Activated CD4-positive, alpha-beta memory T cell treated with anti-CD3 and anti-CD28 coated beads, Interleukin-2, amount 10 ng/mL, durations not matched to agents 7 days and 5 days (primary cell): Measurements from ENCODE around the gene PYGM. TPM values are rescaled to one million over a fixed set of nuclear protein-coding genes. Genes with fewer than 3 reads are reported as not detected.
"Not testable (repeated sequence)": the region's sequence is repeated elsewhere in the genome, so short reads cannot be mapped to it uniquely, and the experiment has no call there.

Experiments
- CTCF ChIA-PET: fragments of 350-600 bp; sonication (Branson Sonifier 250); formaldehyde crosslinking; loops from one replicate; lab custom pipeline; 2021; ENCODE audit warnings: antibody characterized with exemption, inconsistent platforms; lab: Charles Lee
- POLR2A ChIA-PET: fragments of 350-600 bp; sonication (Branson Sonifier 250); formaldehyde crosslinking; loops from one replicate; lab custom pipeline; 2021; ENCODE audit warnings: antibody characterized with exemption; lab: Charles Lee
- DNase-seq: peaks from one replicate; pipeline ENCODE4 v3.0.0-alpha.2; 2020
- H3K27ac Mint-ChIP-seq: one replicate; pipeline ENCODE4 v1.8.0; 2021; ENCODE audit warnings: mild to moderate bottlenecking, mixed read lengths
- H3K27me3 Mint-ChIP-seq: one replicate; pipeline ENCODE4 v1.8.0; 2021; ENCODE audit warnings: mixed read lengths
- H3K36me3 Mint-ChIP-seq: one replicate; pipeline ENCODE4 v1.8.0; 2021; ENCODE audit warnings: low read depth, mixed read lengths
- H3K4me1 Mint-ChIP-seq: one replicate; pipeline ENCODE4 v1.8.0; 2021; ENCODE audit warnings: mixed read lengths
- H3K4me3 Mint-ChIP-seq: one replicate; pipeline ENCODE4 v1.8.0; 2021; ENCODE audit warnings: mild to moderate bottlenecking, mixed read lengths
- H3K9me3 Mint-ChIP-seq: one replicate; pipeline ENCODE4 v1.8.0; 2021; ENCODE audit warnings: mixed read lengths
- total RNA-seq, 2 experiments: library from RNA; stranded (reverse); gene quantifications; one replicate each; pipeline ENCODE4 v1.2.3, GENCODE V29; 2021

The PYGM gene
- total RNA-seq, 2 experiments from 2014 or later, result 3.1 to 4.0 TPM

DNA sequence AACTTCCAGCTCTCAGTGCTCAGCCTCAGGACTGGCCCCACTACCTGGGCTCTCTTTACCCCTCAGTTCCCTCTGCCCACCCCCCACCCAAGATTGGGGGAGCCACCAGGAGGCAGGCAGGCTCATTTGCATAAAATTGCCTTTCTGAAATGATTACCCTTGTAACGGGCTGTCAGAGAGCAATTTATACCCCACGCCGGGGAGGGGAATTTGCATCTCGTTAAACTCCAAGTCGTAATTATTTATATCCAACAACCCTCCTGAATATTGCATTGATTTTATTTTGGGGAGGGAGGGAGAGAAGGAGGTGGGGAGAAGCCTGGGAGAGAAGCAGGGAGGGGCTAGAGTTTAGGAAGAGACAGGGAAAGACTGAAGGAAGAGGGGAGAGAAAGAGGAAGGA, 45.1 kb downstream of the PYGM start:
- H3K27ac Mint-ChIP-seq, result no peak overlapping the region
- DNase-seq, result no peak
- H3K27me3 Mint-ChIP-seq, result peaks cover 76% of the 10 kb centered on the region
- no peaks in the 10 kb centered on the region for H3K9me3 Mint-ChIP-seq
- H3K36me3 Mint-ChIP-seq, result peaks cover 2% of the 10 kb centered on the region
- H3K4me1 Mint-ChIP-seq, result peaks cover 15% of the 10 kb centered on the region
- no peak overlapping the region for H3K4me3 Mint-ChIP-seq
- ChIA-PET CTCF (no interaction called here), POLR2A (no interaction called here)

- Mint-ChIP-seq H3K27ac (no peak overlapping the region), H3K36me3 (peaks cover 2% of the 10 kb centered on the region), H3K9me3 (no peaks in the 10 kb centered on the region), H3K27me3 (peaks cover 75% of the 10 kb centered on the region), H3K4me3 (no peak overlapping the region), H3K4me1 (peaks cover 15% of the 10 kb centered on the region)
- DNase-seq, result no peak
- POLR2A ChIA-PET, result no interaction called here
- CTCF ChIA-PET, result no interaction called here
These were observed 45.9 kb downstream of the PYGM start for GRCh38 chr11:64713781-64714363.

GRCh38 chr11:64713016-64713707, 46.6 kb downstream of the PYGM start:
- H3K36me3 Mint-ChIP-seq, result peaks cover 2% of the 10 kb centered on the region
- peaks cover 15% of the 10 kb centered on the region for H3K4me1 Mint-ChIP-seq
- H3K4me3 Mint-ChIP-seq, result no peak overlapping the region
- no peak overlapping the region for H3K27ac Mint-ChIP-seq
- POLR2A ChIA-PET, result interaction anchor here (0.7 kb wide), 1 partner anchor 8 kb away, joined by 4 read pairs; no protein-coding TSS in a partner anchor
- no peak for DNase-seq
- H3K27me3 Mint-ChIP-seq, result peaks cover 74% of the 10 kb centered on the region
- H3K9me3 Mint-ChIP-seq, result no peaks in the 10 kb centered on the region
- CTCF ChIA-PET, result no interaction called here

GRCh38 chr11:64712430-64713015, 47.3 kb downstream of the PYGM start:
- no peak overlapping the region for H3K4me3 Mint-ChIP-seq
- CTCF ChIA-PET, result no interaction called here
- H3K36me3 Mint-ChIP-seq, result peaks cover 2% of the 10 kb centered on the region
- H3K4me1 Mint-ChIP-seq, result peaks cover 15% of the 10 kb centered on the region
- peaks cover 72% of the 10 kb centered on the region for H3K27me3 Mint-ChIP-seq
- no peaks in the 10 kb centered on the region for H3K9me3 Mint-ChIP-seq
- no peak overlapping the region for H3K27ac Mint-ChIP-seq
- no peak for DNase-seq
- POLR2A ChIA-PET, result interaction anchor here (0.7 kb wide), 1 partner anchor 8 kb away, joined by 4 read pairs; no protein-coding TSS in a partner anchor

- no peak for DNase-seq
- peaks cover 2% of the 10 kb centered on the region for H3K36me3 Mint-ChIP-seq
- H3K27ac Mint-ChIP-seq, result no peak overlapping the region
- no peak overlapping the region for H3K4me3 Mint-ChIP-seq
- no peaks in the 10 kb centered on the region for H3K9me3 Mint-ChIP-seq
- H3K4me1 Mint-ChIP-seq, result peaks cover 15% of the 10 kb centered on the region
- CTCF ChIA-PET, result no interaction called here
- peaks cover 69% of the 10 kb centered on the region for H3K27me3 Mint-ChIP-seq
- POLR2A ChIA-PET, result no interaction called here
These were observed 47.8 kb downstream of the PYGM start for GRCh38 chr11:64711956-64712362.

GRCh38 chr11:64711138-64711955, 48.4 kb downstream of the PYGM start:
- H3K27me3 Mint-ChIP-seq, result peaks cover 69% of the 10 kb centered on the region
- ChIA-PET POLR2A (no interaction called here), CTCF (interaction anchor here (1.4 kb wide), 1 partner anchor 23 kb away, joined by 3 read pairs; no protein-coding TSS in a partner anchor)
- no peak overlapping the region for H3K4me3 Mint-ChIP-seq
- no peak overlapping the region for H3K27ac Mint-ChIP-seq
- no peak for DNase-seq
- H3K4me1 Mint-ChIP-seq, result peaks cover 15% of the 10 kb centered on the region
- H3K9me3 Mint-ChIP-seq, result no peaks in the 10 kb centered on the region
- peaks cover 2% of the 10 kb centered on the region for H3K36me3 Mint-ChIP-seq

DNA sequence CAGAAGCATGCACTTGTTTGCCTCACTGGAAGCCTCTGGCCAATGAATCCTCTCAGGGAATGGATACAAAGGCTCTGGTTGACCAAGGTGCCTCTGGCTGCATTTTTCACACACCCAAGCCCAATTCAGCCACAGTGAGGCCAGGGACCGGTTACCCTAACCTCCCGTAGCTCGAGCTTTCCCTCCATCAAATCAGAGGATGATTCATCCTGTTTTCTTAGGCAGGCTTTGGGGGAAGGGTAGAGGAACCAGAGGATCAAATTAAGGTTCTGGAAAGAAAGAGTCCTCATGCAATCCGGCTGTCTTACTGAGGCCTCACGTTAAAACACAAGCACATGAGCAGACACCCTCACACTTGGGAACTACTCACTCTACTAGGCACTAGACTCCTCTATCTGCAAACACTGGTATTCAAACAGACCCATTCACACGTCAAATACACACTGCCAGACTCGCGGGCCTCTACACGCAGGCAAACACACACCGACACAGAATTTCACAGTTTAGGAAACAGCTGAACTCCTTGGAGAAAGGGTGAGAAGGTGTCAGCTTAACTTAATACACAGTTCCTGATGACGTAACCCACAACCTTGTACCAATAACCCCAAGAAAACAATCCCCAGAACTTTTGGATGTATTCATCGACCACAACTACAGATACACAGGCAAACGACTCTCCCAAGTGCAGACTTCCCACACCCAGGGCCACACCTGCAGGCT, 49.2 kb downstream of the PYGM start:
- CTCF ChIA-PET, result interaction anchor here (0.7 to 1.4 kb wide), 2 partner anchors 22 to 182 kb away, joined by 3 read pairs; no protein-coding TSS in a partner anchor
- Mint-ChIP-seq H3K36me3 (peaks cover 2% of the 10 kb centered on the region), H3K4me3 (no peak overlapping the region), H3K9me3 (no peaks in the 10 kb centered on the region), H3K27ac (no peak overlapping the region), H3K27me3 (peaks cover 65% of the 10 kb centered on the region), H3K4me1 (peaks cover 15% of the 10 kb centered on the region)
- DNase-seq, result no peak
- POLR2A ChIA-PET, result no interaction called here

DNA sequence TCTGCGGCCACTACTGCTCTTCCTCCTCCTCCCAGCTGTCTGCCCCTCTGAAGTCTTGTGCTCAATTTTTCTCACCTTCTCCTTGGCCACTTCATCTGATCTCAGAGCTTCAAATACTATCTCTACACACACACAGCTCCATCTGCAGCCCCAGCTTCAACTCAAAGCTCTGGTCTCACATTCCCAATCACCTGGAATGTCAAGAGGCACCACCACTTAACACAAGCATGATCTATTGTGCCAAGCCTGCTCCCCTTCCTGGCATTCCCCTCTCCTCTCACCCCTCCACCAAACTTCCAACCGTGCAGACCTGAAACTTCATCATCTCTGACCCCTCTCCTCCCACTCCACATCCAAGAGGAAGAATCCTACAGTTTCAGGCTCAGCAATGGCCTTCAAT, 54.3 kb downstream of the PYGM start:
- no peak overlapping the region for H3K4me3 Mint-ChIP-seq
- no peak for DNase-seq
- H3K27me3 Mint-ChIP-seq, result peaks cover 53% of the 10 kb centered on the region
- CTCF ChIA-PET, result interaction anchor here (1.1 to 3.7 kb wide), 3 partner anchors 13 to 17 kb away, joined by 3 to 47 read pairs (median 8); no protein-coding TSS in a partner anchor
- no peaks in the 10 kb centered on the region for H3K4me1 Mint-ChIP-seq
- POLR2A ChIA-PET, result interaction anchor here (2.4 kb wide), 1 partner anchor 13 kb away, joined by 8 read pairs; no protein-coding TSS in a partner anchor
- H3K27ac Mint-ChIP-seq, result no peak overlapping the region
- no peaks in the 10 kb centered on the region for H3K36me3 Mint-ChIP-seq
- H3K9me3 Mint-ChIP-seq, result no peaks in the 10 kb centered on the region

DNA sequence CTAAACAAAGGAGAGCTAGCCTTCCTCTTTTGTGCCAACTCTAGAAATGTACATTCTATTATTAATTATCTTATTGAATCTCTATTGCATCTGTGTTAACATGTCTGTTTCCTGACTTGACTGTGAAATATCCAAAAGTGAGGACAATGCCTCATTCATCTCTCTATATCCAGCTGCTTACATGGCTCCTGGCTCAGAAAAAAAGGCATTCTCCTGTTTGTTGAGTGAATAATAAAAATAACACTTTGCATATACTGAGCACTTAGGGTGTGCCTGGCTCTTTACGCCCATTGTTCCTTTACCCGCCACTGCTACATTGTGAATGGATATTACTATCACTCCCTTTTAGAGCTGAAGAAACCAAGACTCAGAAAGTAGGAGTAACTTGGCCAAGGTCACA, 56.7 kb downstream of the PYGM start:
- ChIA-PET POLR2A (interaction anchor here (2.4 to 2.9 kb wide), 2 partner anchors 9 to 15 kb away, joined by 8 to 10 read pairs; no protein-coding TSS in a partner anchor), CTCF (interaction anchor here (0.5 to 3.7 kb wide), 3 partner anchors 15 to 913 kb away, joined by 3 to 47 read pairs (median 3); partner anchors contain the start of gene RASGRP2)
- Mint-ChIP-seq H3K27me3 (peaks cover 45% of the 10 kb centered on the region), H3K9me3 (no peaks in the 10 kb centered on the region), H3K4me3 (no peak overlapping the region), H3K4me1 (no peaks in the 10 kb centered on the region), H3K36me3 (no peaks in the 10 kb centered on the region), H3K27ac (no peak overlapping the region)
- DNase-seq, result no peak

DNA sequence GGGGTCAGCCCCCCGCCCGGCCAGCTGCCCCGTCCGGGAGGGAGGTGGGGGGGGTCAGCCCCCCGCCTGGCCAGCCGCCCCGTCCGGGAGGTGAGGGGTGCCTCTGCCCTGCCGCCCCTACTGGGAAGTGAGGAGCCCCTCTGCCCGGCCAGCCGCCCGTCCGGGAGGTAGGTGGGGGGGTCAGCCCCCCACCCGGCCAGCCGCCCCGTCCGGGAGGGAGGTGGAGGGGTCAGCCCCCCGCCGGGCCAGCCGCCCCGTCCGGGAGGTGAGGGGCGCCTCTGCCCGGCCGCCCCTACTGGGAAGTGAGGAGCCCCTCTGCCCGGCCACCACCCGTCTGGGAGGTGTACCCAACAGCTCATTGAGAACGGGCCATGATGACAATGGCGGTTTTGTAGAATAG, 57.8 kb downstream of the PYGM start:
- H3K27me3 Mint-ChIP-seq, result peaks cover 44% of the 10 kb centered on the region
- H3K4me3 Mint-ChIP-seq, H3K27ac Mint-ChIP-seq, H3K9me3 Mint-ChIP-seq, H3K36me3 Mint-ChIP-seq, DNase-seq, H3K4me1 Mint-ChIP-seq, POLR2A ChIA-PET, CTCF ChIA-PET: not testable (repeated sequence)

- POLR2A ChIA-PET, result no interaction called here
- peaks cover 44% of the 10 kb centered on the region for H3K27me3 Mint-ChIP-seq
- H3K9me3 Mint-ChIP-seq, result no peaks in the 10 kb centered on the region
- CTCF ChIA-PET, result interaction anchor here (2.3 kb wide), 1 partner anchor 10 kb away, joined by 13 read pairs; no protein-coding TSS in a partner anchor
- no peaks in the 10 kb centered on the region for H3K36me3 Mint-ChIP-seq
- no peak for DNase-seq
- H3K27ac Mint-ChIP-seq, result no peak overlapping the region
- H3K4me1 Mint-ChIP-seq, result no peaks in the 10 kb centered on the region
- H3K4me3 Mint-ChIP-seq, result no peak overlapping the region
These were observed 61.3 kb downstream of the PYGM start for GRCh38 chr11:64698427-64698826.
